Measurements from ENCODE around the gene COL6A1. TPM values are rescaled to one million over a fixed set of nuclear protein-coding genes. Genes with fewer than 3 reads are reported as not detected.

Gene COL6A1, protein sequence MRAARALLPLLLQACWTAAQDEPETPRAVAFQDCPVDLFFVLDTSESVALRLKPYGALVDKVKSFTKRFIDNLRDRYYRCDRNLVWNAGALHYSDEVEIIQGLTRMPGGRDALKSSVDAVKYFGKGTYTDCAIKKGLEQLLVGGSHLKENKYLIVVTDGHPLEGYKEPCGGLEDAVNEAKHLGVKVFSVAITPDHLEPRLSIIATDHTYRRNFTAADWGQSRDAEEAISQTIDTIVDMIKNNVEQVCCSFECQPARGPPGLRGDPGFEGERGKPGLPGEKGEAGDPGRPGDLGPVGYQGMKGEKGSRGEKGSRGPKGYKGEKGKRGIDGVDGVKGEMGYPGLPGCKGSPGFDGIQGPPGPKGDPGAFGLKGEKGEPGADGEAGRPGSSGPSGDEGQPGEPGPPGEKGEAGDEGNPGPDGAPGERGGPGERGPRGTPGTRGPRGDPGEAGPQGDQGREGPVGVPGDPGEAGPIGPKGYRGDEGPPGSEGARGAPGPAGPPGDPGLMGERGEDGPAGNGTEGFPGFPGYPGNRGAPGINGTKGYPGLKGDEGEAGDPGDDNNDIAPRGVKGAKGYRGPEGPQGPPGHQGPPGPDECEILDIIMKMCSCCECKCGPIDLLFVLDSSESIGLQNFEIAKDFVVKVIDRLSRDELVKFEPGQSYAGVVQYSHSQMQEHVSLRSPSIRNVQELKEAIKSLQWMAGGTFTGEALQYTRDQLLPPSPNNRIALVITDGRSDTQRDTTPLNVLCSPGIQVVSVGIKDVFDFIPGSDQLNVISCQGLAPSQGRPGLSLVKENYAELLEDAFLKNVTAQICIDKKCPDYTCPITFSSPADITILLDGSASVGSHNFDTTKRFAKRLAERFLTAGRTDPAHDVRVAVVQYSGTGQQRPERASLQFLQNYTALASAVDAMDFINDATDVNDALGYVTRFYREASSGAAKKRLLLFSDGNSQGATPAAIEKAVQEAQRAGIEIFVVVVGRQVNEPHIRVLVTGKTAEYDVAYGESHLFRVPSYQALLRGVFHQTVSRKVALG
- 2,467 and 3,941 TPM in 2 replicates for total RNA-seq

DNA sequence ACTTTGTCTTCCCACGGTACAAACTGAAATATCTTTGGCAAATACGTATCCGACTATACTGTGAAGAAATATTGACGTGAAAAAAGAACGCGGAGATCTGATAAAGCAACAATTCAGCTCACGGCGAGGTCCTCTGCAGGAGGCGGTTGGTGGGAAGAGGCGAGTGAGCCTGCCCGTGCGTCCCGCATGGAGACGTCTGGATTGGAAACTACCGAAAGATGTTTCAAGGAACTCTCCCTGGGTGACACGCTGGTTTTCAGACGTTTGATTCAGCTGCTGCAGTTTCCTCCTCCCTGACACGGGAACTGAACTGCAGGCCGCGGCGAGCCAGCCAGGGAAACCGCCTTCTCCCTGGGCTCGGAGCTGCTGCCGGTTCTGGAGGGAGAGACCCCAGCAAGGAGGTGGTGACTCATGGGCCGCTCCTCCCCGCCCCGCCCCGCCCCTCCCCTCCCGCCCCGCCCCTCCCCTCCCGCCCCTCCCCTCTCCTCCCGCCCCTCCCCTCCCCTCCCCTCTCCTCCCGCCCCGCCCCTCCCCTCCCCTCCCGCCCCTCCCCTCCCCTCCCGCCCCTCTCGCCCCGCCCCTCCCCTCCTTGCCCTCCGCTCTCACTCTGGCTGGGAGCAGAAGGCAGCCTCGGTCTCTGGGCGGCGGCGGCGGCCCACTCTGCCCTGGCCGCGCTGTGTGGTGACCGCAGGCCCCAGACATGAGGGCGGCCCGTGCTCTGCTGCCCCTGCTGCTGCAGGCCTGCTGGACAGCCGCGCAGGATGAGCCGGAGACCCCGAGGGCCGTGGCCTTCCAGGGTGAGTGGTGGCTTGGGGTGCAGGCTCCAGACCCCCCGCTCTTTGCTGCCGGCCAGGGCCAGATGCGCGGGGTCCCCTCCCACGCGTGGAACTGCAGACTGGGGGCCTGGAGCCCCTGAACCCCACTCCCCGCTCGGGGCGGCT is at the start of gene COL6A1:
TSS of gene COL6A1 (plus strand) at position 620 of the 941 bp plus-strand sequence. CDS start at position 701, 81 bp downstream.

Other genes with a start within 250 kb of the COL6A1 start
- gene COL6A2, start 116.3 kb downstream of the COL6A1 start, total RNA-seq, result 1,807 and 2,776 TPM in 2 replicates
- not detected in 2 replicates for gene FTCD, start 173.8 kb downstream of the COL6A1 start, total RNA-seq
- gene SPATC1L, start 202.7 kb downstream of the COL6A1 start, total RNA-seq, result 20.4 and 20.9 TPM in 2 replicates
- gene LSS, start 247.0 kb downstream of the COL6A1 start, total RNA-seq, result 63.7 and 116 TPM in 2 replicates